ENCODE results near the gene LRP5. TPM values are rescaled to one million over a fixed set of nuclear protein-coding genes. Genes with fewer than 3 reads are reported as not detected.

LRP5 gene
- total and polyA plus RNA-seq, 2 experiments from 2014 or later: 43.9 to 54.3 TPM

DNA sequence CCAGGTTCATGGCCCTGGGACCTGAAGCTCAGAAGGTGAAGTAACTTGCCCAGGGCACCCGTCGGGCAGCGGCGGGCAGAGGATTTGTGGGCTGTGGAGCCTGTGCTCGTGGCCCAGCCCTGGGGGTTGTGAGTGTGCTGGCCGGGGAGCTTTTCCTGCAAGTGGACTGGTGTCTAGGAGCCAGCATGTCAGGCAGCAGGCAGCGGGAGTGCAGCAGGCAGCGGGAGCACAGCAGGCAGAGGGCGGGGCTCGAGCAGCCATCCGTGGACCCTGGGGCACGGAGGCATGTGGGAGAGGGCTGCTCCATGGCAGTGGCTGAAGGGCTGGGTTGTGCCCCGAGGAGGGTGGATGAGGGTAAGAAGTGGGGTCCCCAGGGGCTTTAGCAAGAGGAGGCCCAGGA is 75.4 kb downstream of the LRP5 start:
- H3K4me1 ChIP-seq (ENCODE audit: insufficient read depth): no peaks in the 10 kb centered on the region
- no peak overlapping the region for H2AFZ ChIP-seq
- H3K27me3 ChIP-seq: no peaks in the 10 kb centered on the region
- no peaks in the 10 kb centered on the region for H3K36me3 ChIP-seq (replicated peaks; ENCODE audit: insufficient read depth, low read depth)
- TF ChIP-seq EZH2phosphoT487 (IDR thresholded peaks at IDR 0.05; ENCODE audit: low read depth, severe bottlenecking, unreplicated experiment): no peak
- TF ChIP-seq, protein P1, sequence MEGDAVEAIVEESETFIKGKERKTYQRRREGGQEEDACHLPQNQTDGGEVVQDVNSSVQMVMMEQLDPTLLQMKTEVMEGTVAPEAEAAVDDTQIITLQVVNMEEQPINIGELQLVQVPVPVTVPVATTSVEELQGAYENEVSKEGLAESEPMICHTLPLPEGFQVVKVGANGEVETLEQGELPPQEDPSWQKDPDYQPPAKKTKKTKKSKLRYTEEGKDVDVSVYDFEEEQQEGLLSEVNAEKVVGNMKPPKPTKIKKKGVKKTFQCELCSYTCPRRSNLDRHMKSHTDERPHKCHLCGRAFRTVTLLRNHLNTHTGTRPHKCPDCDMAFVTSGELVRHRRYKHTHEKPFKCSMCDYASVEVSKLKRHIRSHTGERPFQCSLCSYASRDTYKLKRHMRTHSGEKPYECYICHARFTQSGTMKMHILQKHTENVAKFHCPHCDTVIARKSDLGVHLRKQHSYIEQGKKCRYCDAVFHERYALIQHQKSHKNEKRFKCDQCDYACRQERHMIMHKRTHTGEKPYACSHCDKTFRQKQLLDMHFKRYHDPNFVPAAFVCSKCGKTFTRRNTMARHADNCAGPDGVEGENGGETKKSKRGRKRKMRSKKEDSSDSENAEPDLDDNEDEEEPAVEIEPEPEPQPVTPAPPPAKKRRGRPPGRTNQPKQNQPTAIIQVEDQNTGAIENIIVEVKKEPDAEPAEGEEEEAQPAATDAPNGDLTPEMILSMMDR (IDR thresholded peaks at IDR 0.05; ENCODE audit: poor library complexity): no peak
- no peak for TF ChIP-seq EZH2 (IDR thresholded peaks at IDR 0.05; ENCODE audit: borderline replicate concordance)
- no peak overlapping the region for H3K4me3 ChIP-seq
- H3K9me3 ChIP-seq (ENCODE audit: low read depth): no peaks in the 10 kb centered on the region
- H3K27ac ChIP-seq: no peak overlapping the region
- no peak for DNase-seq (ENCODE audit: low spot score)
- 86% methylated on average over 10 of the region's 13 CpGs for WGBS (ENCODE audit: low lambda C conversion rate, missing lambda C conversion rate)
- H4K20me1 ChIP-seq (ENCODE audit: insufficient read depth, poor library complexity, severe bottlenecking): peaks cover 5% of the 10 kb centered on the region
- H3K9me2 ChIP-seq (replicated peaks; ENCODE audit: insufficient read depth): no peaks in the 10 kb centered on the region
- H3K79me2 ChIP-seq: peaks cover 20% of the 10 kb centered on the region
- no peak overlapping the region for H3K4me2 ChIP-seq

DNA sequence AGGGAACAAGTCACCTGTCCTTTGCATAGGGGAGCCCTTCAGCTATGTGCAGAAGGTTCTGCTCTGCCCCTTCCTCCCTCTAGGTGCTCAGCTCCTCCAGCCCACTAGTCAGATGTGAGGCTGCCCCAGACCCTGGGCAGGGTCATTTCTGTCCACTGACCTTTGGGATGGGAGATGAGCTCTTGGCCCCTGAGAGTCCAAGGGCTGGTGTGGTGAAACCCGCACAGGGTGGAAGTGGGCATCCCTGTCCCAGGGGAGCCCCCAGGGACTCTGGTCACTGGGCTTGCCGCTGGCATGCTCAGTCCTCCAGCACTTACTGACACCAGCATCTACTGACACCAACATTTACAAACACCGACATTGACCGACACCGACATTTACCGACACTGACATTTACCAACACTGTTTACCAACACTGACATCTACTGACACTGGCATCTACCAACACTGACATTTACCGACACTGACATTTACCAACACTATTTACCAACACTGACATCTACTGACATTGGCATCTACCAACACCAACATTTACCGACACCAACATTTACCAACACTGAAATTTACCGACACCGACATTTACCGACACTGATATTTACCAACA is 76.3 kb downstream of the LRP5 start:
- no peak overlapping the region for H2AFZ ChIP-seq
- peaks cover 5% of the 10 kb centered on the region for H4K20me1 ChIP-seq (ENCODE audit: insufficient read depth, poor library complexity, severe bottlenecking)
- H3K4me3 ChIP-seq: no peak overlapping the region
- peaks cover 13% of the 10 kb centered on the region for H3K79me2 ChIP-seq
- 97% methylated on average over 11 of the region's 11 CpGs for WGBS (ENCODE audit: low lambda C conversion rate, missing lambda C conversion rate)
- H3K36me3 ChIP-seq (replicated peaks; ENCODE audit: insufficient read depth, low read depth): no peaks in the 10 kb centered on the region
- no peak for DNase-seq (ENCODE audit: low spot score)
- no peaks in the 10 kb centered on the region for H3K9me3 ChIP-seq (ENCODE audit: low read depth)
- no peak overlapping the region for H3K4me2 ChIP-seq
- no peak overlapping the region for H3K27ac ChIP-seq
- TF ChIP-seq, protein P1 (IDR thresholded peaks at IDR 0.05; ENCODE audit: poor library complexity): no peak
- no peak for TF ChIP-seq EZH2phosphoT487 (IDR thresholded peaks at IDR 0.05; ENCODE audit: low read depth, severe bottlenecking, unreplicated experiment)
- TF ChIP-seq EZH2 (IDR thresholded peaks at IDR 0.05; ENCODE audit: borderline replicate concordance): no peak
- no peaks in the 10 kb centered on the region for H3K4me1 ChIP-seq (ENCODE audit: insufficient read depth)
- no peaks in the 10 kb centered on the region for H3K9me2 ChIP-seq (replicated peaks; ENCODE audit: insufficient read depth)
- H3K27me3 ChIP-seq: no peaks in the 10 kb centered on the region

DNA sequence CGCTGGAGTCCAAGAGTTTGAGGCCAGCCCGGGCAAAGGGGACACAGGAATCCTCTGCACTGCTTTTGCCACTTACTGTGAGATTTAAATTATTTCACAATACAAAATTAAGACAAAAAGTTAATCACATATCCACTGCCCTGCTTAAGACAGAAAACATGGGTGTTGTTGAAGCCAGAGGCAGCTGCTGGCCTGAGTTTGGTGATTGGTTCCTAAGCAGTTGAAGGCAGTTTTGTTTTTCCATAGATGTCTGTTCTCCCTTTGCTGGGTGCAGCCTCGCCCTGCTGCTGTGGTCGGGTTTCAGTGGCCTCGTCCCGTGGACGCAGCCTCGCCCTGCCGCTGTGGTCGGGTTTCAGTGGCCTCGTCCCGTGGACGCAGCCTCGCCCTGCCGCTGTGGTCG is 77.9 kb downstream of the LRP5 start:
- no peaks in the 10 kb centered on the region for H3K27me3 ChIP-seq
- DNase-seq (ENCODE audit: low spot score): no peak
- no peaks in the 10 kb centered on the region for H4K20me1 ChIP-seq (ENCODE audit: insufficient read depth, poor library complexity, severe bottlenecking)
- WGBS (ENCODE audit: low lambda C conversion rate, missing lambda C conversion rate): 99% methylated on average over 11 of the region's 16 CpGs
- no peak overlapping the region for H2AFZ ChIP-seq
- peaks cover 2% of the 10 kb centered on the region for H3K79me2 ChIP-seq
- H3K9me3 ChIP-seq (ENCODE audit: low read depth): no peaks in the 10 kb centered on the region
- no peaks in the 10 kb centered on the region for H3K4me1 ChIP-seq (ENCODE audit: insufficient read depth)
- H3K4me3 ChIP-seq: no peak overlapping the region
- H3K9me2 ChIP-seq (replicated peaks; ENCODE audit: insufficient read depth): no peaks in the 10 kb centered on the region
- H3K27ac ChIP-seq: no peak overlapping the region
- H3K36me3 ChIP-seq (replicated peaks; ENCODE audit: insufficient read depth, low read depth): no peaks in the 10 kb centered on the region
- H3K4me2 ChIP-seq: no peak overlapping the region
- TF ChIP-seq, protein P1 (IDR thresholded peaks at IDR 0.05; ENCODE audit: poor library complexity): no peak
- TF ChIP-seq EZH2phosphoT487 (IDR thresholded peaks at IDR 0.05; ENCODE audit: low read depth, severe bottlenecking, unreplicated experiment) (no peak), EZH2 (IDR thresholded peaks at IDR 0.05; ENCODE audit: borderline replicate concordance) (no peak)
